Limb (tissue), 2 donors: ENCODE data around the gene MRPL47.

Experiments used
- DNase-seq, 2 donors: peaks; one replicate each; pipeline ENCODE4 v3.0.0-alpha.2; 2016; ENCODE audit errors: extremely low spot score in 2 of 2

Gene MRPL47

GRCh38 chr3:179591313-179591712, 13.1 kb downstream of the MRPL47 start:
- DNase-seq = no peak

- DNase-seq = no peak
Measured at GRCh38 chr3:179590669-179591068, 13.8 kb downstream of the MRPL47 start.

GRCh38 chr3:179589143-179589542, 15.3 kb downstream of the MRPL47 start:
- DNase-seq = no peak

GRCh38 chr3:179580992-179581391, 23.4 kb downstream of the MRPL47 start:
- no peak for DNase-seq

GRCh38 chr3:179565496-179565895, 38.9 kb downstream of the MRPL47 start:
- no peak for DNase-seq

- DNase-seq = peak in 1 of 2 donors; percentile 38
Measured at GRCh38 chr3:179563271-179563783, 41.1 kb downstream of the MRPL47 start.

- peak; percentile 99 to 100 for DNase-seq
Measured at GRCh38 chr3:179562591-179563270, 41.7 kb downstream of the MRPL47 start, which contains the start of gene ACTL6A. Gene ACTL6A (plus strand): TSS chr3:179562926. CDS start chr3:179563093, 167 bp downstream.

GRCh38 chr3:179560791-179561190, 43.6 kb downstream of the MRPL47 start:
- DNase-seq = no peak

GRCh38 chr3:179558742-179559364, 45.6 kb downstream of the MRPL47 start:
- peak; percentile 68 to 73 for DNase-seq

GRCh38 chr3:179551349-179552105, 52.9 kb downstream of the MRPL47 start:
- peak in 1 of 2 donors; percentile 42 for DNase-seq

- DNase-seq = no peak
Measured at GRCh38 chr3:179546814-179547241, 57.6 kb downstream of the MRPL47 start.

GRCh38 chr3:179544981-179545645, 59.3 kb downstream of the MRPL47 start:
- no peak for DNase-seq

GRCh38 chr3:179542375-179542774, 62.1 kb downstream of the MRPL47 start:
- DNase-seq = no peak

- no peak for DNase-seq
Measured at GRCh38 chr3:179541596-179541995, 62.8 kb downstream of the MRPL47 start.

- no peak for DNase-seq
Measured at GRCh38 chr3:179541094-179541493, 63.3 kb downstream of the MRPL47 start.
